ENCODE data around the gene CD274. TPM values are rescaled to one million over a fixed set of nuclear protein-coding genes. Genes with fewer than 3 reads are reported as not detected.

Gene CD274
- total and polyA plus RNA-seq, 2 donors (not counting 3 experiments of a cell fraction or from before 2014, with no cell fraction given), result 25.4 to 26.8 TPM

GRCh38 chr9:5421163-5421562 lies 29.2 kb upstream of the CD274 start:
- TF ChIP-seq POLR2A (IDR thresholded peaks at IDR 0.05; ENCODE audit: low read depth, low read length) (no peak), POLR2AphosphoS5 (IDR thresholded peaks at IDR 0.05; ENCODE audit: insufficient read depth, low read depth, low read length) (no peak), GATA2 (IDR thresholded peaks at IDR 0.05; ENCODE audit: insufficient read depth, insufficient read length, low read depth, low read length) (no peak), MAX (IDR thresholded peaks at IDR 0.05; ENCODE audit: insufficient read depth, insufficient read length) (no peak), MYC (IDR thresholded peaks at IDR 0.05; ENCODE audit: low read depth, low read length) (no peak), FOS (IDR thresholded peaks at IDR 0.05; ENCODE audit: borderline replicate concordance, insufficient read depth, low read length) (no peak), CTCF (IDR thresholded peaks at IDR 0.05; ENCODE audit: extremely low read depth in 1 of 2, insufficient read depth in 1 of 2, low read depth in 1 of 2, low read length in 2 of 2) (no peak), EZH2 (IDR thresholded peaks at IDR 0.05; ENCODE audit: borderline replicate concordance, low read depth, low read length, severe bottlenecking) (no peak), JUN (IDR thresholded peaks at IDR 0.05; ENCODE audit: borderline replicate concordance, insufficient read depth, insufficient read length, low read depth) (no peak)
- Histone ChIP-seq H3K4me1 (ENCODE audit: control insufficient read depth, extremely low read depth, insufficient read depth, low read length) (no peaks in the 10 kb centered on the region), H4K20me1 (replicated peaks; ENCODE audit: control insufficient read depth, extremely low read depth, insufficient read depth, low read length) (no peaks in the 10 kb centered on the region), H3K9me3 (replicated peaks; ENCODE audit: control insufficient read depth, insufficient read depth, low read length) (no peaks in the 10 kb centered on the region), H2AFZ (ENCODE audit: low read depth, low read length) (no peak overlapping the region), H3K27me3 (ENCODE audit: control insufficient read depth in 2 of 2, insufficient read depth in 2 of 2, low read length in 2 of 2) (no peaks in the 10 kb centered on the region), H3K4me2 (ENCODE audit: insufficient read depth, low read length) (no peak overlapping the region), H3K27ac (ENCODE audit: insufficient read depth, low read depth, low read length) (no peak overlapping the region), H3K79me2 (ENCODE audit: control insufficient read depth, insufficient read depth, low read length) (no peaks in the 10 kb centered on the region), H3K36me3 (ENCODE audit: control insufficient read depth in 2 of 2, extremely low read depth in 1 of 2, insufficient read depth in 2 of 2, low read length in 2 of 2) (no peaks in the 10 kb centered on the region), H3K4me3 (replicated peaks in 1 of 3; ENCODE audit: insufficient read depth in 1 of 3, low read depth in 1 of 3, low read length in 3 of 3) (no peak overlapping the region), H3K9ac (replicated peaks; ENCODE audit: extremely low read depth, insufficient read depth, low read length) (no peak overlapping the region), H3K9me1 (replicated peaks; ENCODE audit: control insufficient read depth, extremely low read depth, insufficient read depth, low read length) (no peaks in the 10 kb centered on the region)
- CTCF ChIA-PET, result interaction anchor here (1.5 to 3.9 kb wide), 2 partner anchors 21 to 235 kb away, joined by 3 to 37 read pairs; no protein-coding TSS in a partner anchor
- no TSS peak for BruUV-seq (replicated peaks)
- dilution Hi-C loops (cut with MboI; ENCODE audit: extremely low pct_ligation_motif_present, low sequenced_read_pairs) (no loop called here), intact Hi-C loops (cut with micrococcal nuclease) (no loop called here)
- FAIRE-seq (no peak), DNase-seq (ENCODE audit: low read depth, low spot score) (no peak)
- POLR2A ChIA-PET, result no interaction called here

Measured in endothelial cell of umbilical vein (primary cell).